ENCODE results near the gene SERPINI1. TPM values are rescaled to one million over a fixed set of nuclear protein-coding genes. Genes with fewer than 3 reads are reported as not detected.
A peak's percentile ranks its signal among the peaks of the same experiment; 100 is the strongest.

Gene SERPINI1
- total RNA-seq, 1 experiment from 2014 or later = 0.30 TPM

DNA sequence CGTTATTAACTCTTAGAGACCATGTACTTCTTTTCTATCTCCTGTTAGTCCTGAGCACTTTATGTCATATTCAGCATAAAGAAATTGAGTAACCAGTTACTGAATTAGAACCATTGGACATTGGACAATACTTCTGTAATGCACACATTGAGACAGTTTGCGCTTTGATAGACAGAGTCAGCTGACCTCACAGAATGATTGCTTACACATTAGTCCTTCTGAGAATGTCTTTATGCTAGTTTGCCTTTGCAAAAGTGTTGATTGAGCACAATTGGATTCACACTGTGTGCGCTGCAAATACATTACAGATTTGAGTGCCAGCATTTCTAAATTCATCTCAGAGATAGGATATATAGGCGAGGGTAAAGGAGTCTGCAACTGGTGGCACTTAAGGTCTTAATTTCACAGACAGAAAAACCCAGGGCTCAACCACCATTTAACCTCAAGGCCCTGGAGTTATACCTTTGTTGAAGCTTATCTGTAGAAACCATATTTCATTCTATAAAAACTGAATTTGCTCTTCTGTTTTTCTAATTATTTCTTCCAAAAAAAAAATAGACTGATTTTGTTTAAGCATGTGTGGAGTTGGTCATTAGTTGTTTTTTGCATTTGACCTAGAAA is 3.8 kb downstream of the SERPINI1 start:
- POLR2A ChIA-PET (ENCODE audit: low non-redundant PET) = no interaction called here
- intact Hi-C loops (cut with micrococcal nuclease; ENCODE audit: unreplicated experiment) = loop anchor here (5.0 kb wide), 1 partner anchor 357 kb away; the partner anchor contains the start of gene ZBBX
- peaks cover 13% of the 10 kb centered on the region for H3K27me3 ChIP-seq (replicated peaks; ENCODE audit: insufficient read depth, low read depth, low read length, poor library complexity)
- no peaks in the 10 kb centered on the region for H3K4me1 ChIP-seq (ENCODE audit: insufficient read depth, low read length, poor library complexity, severe bottlenecking)
- no TSS peak for BruUV-seq (replicated peaks)
- no peak for DNase-seq (ENCODE audit: low spot score)
- no peak overlapping the region for H3K27ac ChIP-seq (ENCODE audit: low read depth, low read length, poor library complexity, severe bottlenecking)
- CTCF ChIA-PET = no interaction called here
- TF ChIP-seq EZH2 (IDR thresholded peaks at IDR 0.05; ENCODE audit: borderline replicate concordance, low read depth, low read length, poor library complexity, severe bottlenecking) = no peak
- TF ChIP-seq, protein P1, sequence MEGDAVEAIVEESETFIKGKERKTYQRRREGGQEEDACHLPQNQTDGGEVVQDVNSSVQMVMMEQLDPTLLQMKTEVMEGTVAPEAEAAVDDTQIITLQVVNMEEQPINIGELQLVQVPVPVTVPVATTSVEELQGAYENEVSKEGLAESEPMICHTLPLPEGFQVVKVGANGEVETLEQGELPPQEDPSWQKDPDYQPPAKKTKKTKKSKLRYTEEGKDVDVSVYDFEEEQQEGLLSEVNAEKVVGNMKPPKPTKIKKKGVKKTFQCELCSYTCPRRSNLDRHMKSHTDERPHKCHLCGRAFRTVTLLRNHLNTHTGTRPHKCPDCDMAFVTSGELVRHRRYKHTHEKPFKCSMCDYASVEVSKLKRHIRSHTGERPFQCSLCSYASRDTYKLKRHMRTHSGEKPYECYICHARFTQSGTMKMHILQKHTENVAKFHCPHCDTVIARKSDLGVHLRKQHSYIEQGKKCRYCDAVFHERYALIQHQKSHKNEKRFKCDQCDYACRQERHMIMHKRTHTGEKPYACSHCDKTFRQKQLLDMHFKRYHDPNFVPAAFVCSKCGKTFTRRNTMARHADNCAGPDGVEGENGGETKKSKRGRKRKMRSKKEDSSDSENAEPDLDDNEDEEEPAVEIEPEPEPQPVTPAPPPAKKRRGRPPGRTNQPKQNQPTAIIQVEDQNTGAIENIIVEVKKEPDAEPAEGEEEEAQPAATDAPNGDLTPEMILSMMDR (conservative IDR thresholded peaks at IDR 0.05; ENCODE audit: low read depth, low read length) = no peak
- no peaks in the 10 kb centered on the region for H3K36me3 ChIP-seq (ENCODE audit: insufficient read depth, low read length, poor library complexity, severe bottlenecking)
- H3K4me3 ChIP-seq (ENCODE audit: low read depth, low read length, poor library complexity, severe bottlenecking) = no peak overlapping the region
- no peaks in the 10 kb centered on the region for H3K9me3 ChIP-seq (ENCODE audit: low read depth, low read length, poor library complexity, severe bottlenecking)

- intact Hi-C loops (cut with micrococcal nuclease; ENCODE audit: unreplicated experiment) = loop anchor here (5.0 kb wide), 1 partner anchor 334 kb away; no protein-coding TSS in a partner anchor
- no TSS peak for BruUV-seq (replicated peaks)
These were observed 5.6 kb downstream of the SERPINI1 start for GRCh38 chr3:167740961-167741587.

DNA sequence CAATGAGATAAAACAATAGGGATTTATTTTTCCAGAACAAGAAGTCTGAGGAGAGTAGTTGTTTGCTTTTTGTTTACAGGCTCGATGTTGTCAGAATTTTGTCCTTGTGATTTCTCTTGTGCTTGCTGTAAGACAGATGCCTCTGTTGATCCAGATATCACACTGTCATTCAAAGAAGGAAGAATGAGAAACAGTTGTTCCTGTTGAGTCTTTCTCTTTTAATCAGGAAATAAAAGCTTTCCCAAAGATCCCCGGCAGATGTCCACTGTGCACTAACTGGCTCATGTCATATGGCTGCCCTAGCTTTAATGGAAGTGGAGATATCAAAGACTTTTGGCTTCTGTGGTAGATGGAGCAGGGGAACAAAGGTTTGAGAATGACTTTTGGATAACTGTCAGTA is 6.8 kb downstream of the SERPINI1 start:
- Histone ChIP-seq H3K4me3 (ENCODE audit: low read depth, low read length, poor library complexity, severe bottlenecking) (no peak overlapping the region), H3K9me3 (ENCODE audit: low read depth, low read length, poor library complexity, severe bottlenecking) (no peaks in the 10 kb centered on the region), H3K4me1 (ENCODE audit: insufficient read depth, low read length, poor library complexity, severe bottlenecking) (no peaks in the 10 kb centered on the region), H3K27ac (ENCODE audit: low read depth, low read length, poor library complexity, severe bottlenecking) (no peak overlapping the region), H3K36me3 (ENCODE audit: insufficient read depth, low read length, poor library complexity, severe bottlenecking) (no peaks in the 10 kb centered on the region), H3K27me3 (replicated peaks; ENCODE audit: insufficient read depth, low read depth, low read length, poor library complexity) (peaks cover 3% of the 10 kb centered on the region)
- ChIA-PET POLR2A (ENCODE audit: low non-redundant PET) (no interaction called here), CTCF (no interaction called here)
- no peak for DNase-seq (ENCODE audit: low spot score)
- intact Hi-C loops (cut with micrococcal nuclease; ENCODE audit: unreplicated experiment) = loop anchor here (5.0 kb wide), 1 partner anchor 335 kb away; no protein-coding TSS in a partner anchor
- BruUV-seq (replicated peaks) = no TSS peak
- no peak for TF ChIP-seq EZH2 (IDR thresholded peaks at IDR 0.05; ENCODE audit: borderline replicate concordance, low read depth, low read length, poor library complexity, severe bottlenecking)
- TF ChIP-seq, protein P1 (conservative IDR thresholded peaks at IDR 0.05; ENCODE audit: low read depth, low read length) = no peak

More at GRCh38 chr3:167740961-167741587, 5.6 kb downstream of the SERPINI1 start:
- CTCF ChIA-PET = interaction anchor here (1.1 kb wide), 1 partner anchor 361 kb away, joined by 5 read pairs; the partner anchor contains the start of gene ZBBX
- Histone ChIP-seq H3K9me3 (ENCODE audit: low read depth, low read length, poor library complexity, severe bottlenecking) (no peaks in the 10 kb centered on the region), H3K27me3 (replicated peaks; ENCODE audit: insufficient read depth, low read depth, low read length, poor library complexity) (peaks cover 13% of the 10 kb centered on the region), H3K4me1 (ENCODE audit: insufficient read depth, low read length, poor library complexity, severe bottlenecking) (no peaks in the 10 kb centered on the region), H3K27ac (ENCODE audit: low read depth, low read length, poor library complexity, severe bottlenecking) (no peak overlapping the region), H3K36me3 (ENCODE audit: insufficient read depth, low read length, poor library complexity, severe bottlenecking) (no peaks in the 10 kb centered on the region), H3K4me3 (ENCODE audit: low read depth, low read length, poor library complexity, severe bottlenecking) (no peak overlapping the region)
- DNase-seq (ENCODE audit: low spot score) = peak; percentile 47
- POLR2A ChIA-PET (ENCODE audit: low non-redundant PET) = no interaction called here
- TF ChIP-seq, protein P1 (conservative IDR thresholded peaks at IDR 0.05; ENCODE audit: low read depth, low read length) = peak; percentile 55
- TF ChIP-seq EZH2 (IDR thresholded peaks at IDR 0.05; ENCODE audit: borderline replicate concordance, low read depth, low read length, poor library complexity, severe bottlenecking) = no peak

Data from A673 (cell line).